K562 (cell line): Measurements from ENCODE around the gene MGRN1. TPM values are rescaled to one million over a fixed set of nuclear protein-coding genes. Genes with fewer than 3 reads are reported as not detected.
A peak's percentile ranks its signal among the peaks of the same experiment; 100 is the strongest.

Experiments
- ATAC-seq: fragments of 200-7000 bp; cut with Tn5 transposase; 3 replicates; pipeline ENCODE4 v1.9.1; 2020; ENCODE audit warnings: moderate library complexity
- BruUV-seq: library from RNA; stranded (reverse); fragments of 400-500 nt; replicated peaks from 2 replicates; lab custom pipeline; 2021; lab: Mats Ljungman, UMichigan
- CTCF ChIA-PET: fragments of 300-600 bp; formaldehyde crosslinking; extraction: SDS; loops from one replicate; lab custom pipeline; 2021; ENCODE audit warnings: low intra/inter-chr PET ratio; lab: Yijun Ruan, JAX
- POLR2A ChIA-PET: fragments of 300-600, 350-650 bp; sonication (Branson Sonifier 250); formaldehyde crosslinking; extraction: SDS; loops from one replicate; lab custom pipeline; 2021; ENCODE audit warnings: antibody characterized with exemption, inconsistent platforms; lab: Yijun Ruan, JAX
- DNase-seq, 4 experiments: peaks; one replicate each; pipeline versions ENCODE4 v3.0.0 to v3.0.0-alpha.2; 2011 to 2018; ENCODE audit warnings: low spot score in 3 of 4, mixed read lengths in 3 of 4; ENCODE audit errors: extremely low read depth in 1 of 4
- FAIRE-seq: peaks from 2 replicates; lab custom pipeline; 2011; peaks lifted over from hg19 to GRCh38; lab: Jason Lieb, UNC
- H2AFZ ChIP-seq: 2 replicates; pipeline ENCODE4 v1.6.0; 2011; ENCODE audit warnings: low read depth, low read length, control low read depth, inconsistent platforms
- H3K27ac ChIP-seq: fragments of 200-600 bp; 3 replicates; pipeline ENCODE4 v1.8.0; 2011; ENCODE audit warnings: low read depth, mild to moderate bottlenecking, control low read depth, inconsistent platforms, low read length, moderate library complexity, mixed read lengths; ENCODE audit errors: extremely low read depth
- H3K27me3 ChIP-seq, 2 experiments: fragments of 300-600 bp in 1 of 2; 2 replicates in 1 of 2; 3 replicates in 1 of 2; pipeline versions ENCODE4 v1.6.0 to v1.8.0; 2011; ENCODE audit warnings: inconsistent platforms in 2 of 2, low read length in 2 of 2, mild to moderate bottlenecking in 1 of 2, mixed read lengths in 1 of 2, moderate library complexity in 1 of 2; ENCODE audit not compliant: control insufficient read depth in 2 of 2, insufficient read depth in 2 of 2
- H3K36me3 ChIP-seq: fragments of 300-600 bp; 3 replicates; pipeline ENCODE4 v1.8.0; 2011; ENCODE audit warnings: mild to moderate bottlenecking, low read length, inconsistent platforms; ENCODE audit not compliant: control insufficient read depth, insufficient read depth
- H3K4me1 ChIP-seq, 2 experiments: fragments of 200-600 bp in 1 of 2; replicated peaks in 1 of 2; 2 replicates in 1 of 2; 3 replicates in 1 of 2; pipeline versions ENCODE4 v1.5.1 to v1.8.0; 2011; ENCODE audit warnings: inconsistent platforms in 2 of 2, low read length in 2 of 2, mild to moderate bottlenecking in 1 of 2, mixed read lengths in 1 of 2, moderate library complexity in 1 of 2; ENCODE audit not compliant: control insufficient read depth in 2 of 2, insufficient read depth in 2 of 2
- H3K4me2 ChIP-seq: 2 replicates; pipeline ENCODE4 v1.6.1; 2011; ENCODE audit warnings: low read length, control low read depth, inconsistent platforms, mixed read lengths; ENCODE audit not compliant: insufficient read depth
- H3K4me3 ChIP-seq: fragments of 200-600 bp; sonication (generic), shearing (Covaris generic); 2 replicates; pipeline ENCODE4 v1.5.1; 2016; ENCODE audit warnings: control low read depth, inconsistent platforms
- H3K79me2 ChIP-seq: fragments of 200-600 bp; 3 replicates; pipeline ENCODE4 v1.8.0; 2011; ENCODE audit warnings: low read length, inconsistent platforms; ENCODE audit not compliant: control insufficient read depth, insufficient read depth
- H3K9ac ChIP-seq, 2 experiments: 2 replicates each; pipeline versions ENCODE4 v1.6.0 to v1.6.1; 2011; ENCODE audit warnings: low read depth in 2 of 2, low read length in 2 of 2, control low read depth in 1 of 2, inconsistent platforms in 1 of 2, mild to moderate bottlenecking in 1 of 2, mixed read lengths in 1 of 2; ENCODE audit not compliant: insufficient read depth in 1 of 2
- H3K9me1 ChIP-seq: one replicate; pipeline ENCODE4 v1.6.0; 2011; ENCODE audit warnings: inconsistent platforms, mild to moderate bottlenecking, low read length, moderate library complexity; ENCODE audit not compliant: control insufficient read depth, insufficient read depth
- H3K9me3 ChIP-seq: replicated peaks from 2 replicates; pipeline ENCODE4 v1.5.1; 2011; ENCODE audit warnings: low read depth, low read length, inconsistent platforms; ENCODE audit not compliant: control insufficient read depth, insufficient read depth
- H4K20me1 ChIP-seq: replicated peaks from 2 replicates; pipeline ENCODE4 v1.6.1; 2011; ENCODE audit warnings: low read length, inconsistent platforms, mixed read lengths; ENCODE audit not compliant: control insufficient read depth, insufficient read depth
- POLR2G ChIP-seq: fragments of 200-400 bp; formaldehyde crosslinking; IDR thresholded peaks from 2 replicates; pipeline ENCODE4 v1.6.1; 2017; ENCODE audit warnings: low read depth, mild to moderate bottlenecking, antibody characterized with exemption, low read length, moderate library complexity
- ZBTB7A ChIP-seq: IDR thresholded peaks from 2 replicates; pipeline ENCODE4 v1.6.1; 2011; ENCODE audit warnings: low read depth, mild to moderate bottlenecking, low read length, moderate library complexity, borderline replicate concordance; ENCODE audit not compliant: control insufficient read depth
- ZKSCAN1 ChIP-seq: fragments of 150-350 bp; IDR thresholded peaks from 2 replicates; pipeline ENCODE4 v1.6.1; 2016; ENCODE audit warnings: low read depth, low read length
- WGBS: fragments of 100-300 bp; shearing (Covaris generic); methylation state at CpG from one replicate; pipeline ENCODE4 v1.1.6; 2016; ENCODE audit warnings: low coverage, mixed read lengths; ENCODE audit not compliant: insufficient coverage; ENCODE audit errors: missing lambda C conversion rate; 5-methylcytosine and 5-hydroxymethylcytosine counted together
- in situ Hi-C: fragments of 300-500 bp; cut with MboI; formaldehyde crosslinking; loops from 4 replicates; pipeline ENCODE4 v1.15.0; 2018; ENCODE audit warnings: inconsistent platforms, mixed read lengths
- intact Hi-C: fragments of 100-400 bp; cut with micrococcal nuclease; formaldehyde crosslinking; loops from 2 replicates; pipeline ENCODE4 v1.14.2; 2022
- polyA plus RNA-seq, 8 experiments: library from polyadenylated mRNA; depleted of rRNA in 4 of 8; stranded (reverse) in 5 of 8; unstranded in 3 of 8; fragments of >200 nt; fragmentation: Nextera tagmentation in 2 of 8; fragmentation: Illumina TruSeq in 1 of 8; extraction: Ambion mirVana in 2 of 8; extraction: Trizol in 1 of 8; gene quantifications; 2 replicates each; pipeline versions ENCODE4 v1.2.1 to v1.2.3, GENCODE V29; 2011 to 2014; ENCODE audit warnings: inconsistent platforms in 1 of 8, missing spikeins in 1 of 8
- total RNA-seq, 7 experiments: library from RNA; depleted of rRNA in 6 of 7; stranded (reverse); fragments of >200 nt in 6 of 7; fragmentation: Illumina TruSeq in 2 of 7; extraction: Trizol in 2 of 7; gene quantifications; 2 replicates each; pipeline versions ENCODE4 v1.2.1 to v1.2.3, GENCODE V29; 2011 to 2021; ENCODE audit warnings: low replicate concordance in 1 of 7
- TF ChIP-seq, protein P1 (sequence below), 2 experiments: fragments of 250-450 bp in 1 of 2; fragments of 450-650 bp in 1 of 2; sonication (Bioruptor Pico) in 1 of 2; IDR thresholded peaks; 2 replicates each; pipeline versions ENCODE4 v1.6.1 to v1.8.0; 2016 to 2021; ENCODE audit warnings: mild to moderate bottlenecking in 2 of 2, moderate library complexity in 2 of 2, missing compliant biosample characterization in 1 of 2, missing genetic modification characterization in 1 of 2

MGRN1 gene
- total and polyA plus RNA-seq, 9 of the 15 experiments (the other 6 are each of a cell fraction or from before 2014, with no cell fraction given): 0.15 to 37.9 (median 6.0) TPM

DNA sequence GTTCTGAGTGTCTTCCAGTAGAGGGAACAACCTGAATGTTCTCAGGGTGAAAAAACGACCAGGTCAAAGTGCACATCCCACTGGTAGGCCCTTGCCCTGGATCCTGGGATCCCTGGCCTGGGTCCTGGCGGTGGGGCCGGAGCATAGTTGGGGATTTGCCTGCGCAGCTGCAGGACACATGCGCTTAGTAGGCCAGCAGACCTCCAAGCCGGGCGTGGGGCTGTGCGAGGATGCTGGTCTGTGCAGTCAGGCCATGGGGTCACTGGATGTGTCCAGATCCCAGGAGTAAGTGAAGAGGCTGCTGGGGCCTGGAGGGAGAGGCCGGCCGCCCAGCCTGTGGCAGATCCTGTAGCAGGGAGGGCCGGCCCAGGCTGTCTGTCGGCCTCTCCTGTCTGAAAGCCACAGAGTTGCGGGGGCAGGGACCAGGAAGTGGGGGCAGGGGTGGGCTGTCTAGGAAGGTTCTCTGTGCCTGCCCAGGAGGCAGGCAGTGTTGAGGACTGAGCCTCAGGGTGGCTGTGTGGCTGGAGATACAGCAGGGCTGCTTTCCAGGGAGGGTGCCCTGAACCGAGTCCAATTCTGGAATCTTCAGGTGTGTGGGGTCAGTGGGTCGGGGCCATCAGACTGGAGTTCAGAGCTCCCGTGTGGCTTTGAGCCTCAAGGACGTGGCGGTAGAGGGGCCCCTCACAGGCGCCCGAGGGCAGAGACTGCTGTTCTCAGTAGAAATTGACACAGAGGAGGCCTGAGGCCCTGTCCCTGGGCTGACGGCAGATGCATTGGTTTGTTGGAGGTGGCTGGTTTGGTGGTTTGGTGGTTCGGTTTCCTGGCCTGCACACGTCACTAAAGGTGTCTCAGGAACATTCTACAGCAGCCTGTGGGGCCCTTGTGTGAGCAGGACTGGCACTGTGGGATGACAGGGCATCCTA is 51.5 kb downstream of the MGRN1 start:
- Histone ChIP-seq H3K9me3 (no peaks in the 10 kb centered on the region), H3K27ac (no peak overlapping the region), H3K4me1 (peaks cover 0 to 49% of the 10 kb centered on the region in 2 experiments; a peak in 2 of 5 replicates), H3K9ac (peak overlapping the region in 1 of 2 experiments; percentile 68; a peak in 2 of 4 replicates), H2AFZ (no peak overlapping the region), H3K4me2 (no peak overlapping the region), H3K79me2 (no peaks in the 10 kb centered on the region), H4K20me1 (no peaks in the 10 kb centered on the region), H3K27me3 (no peaks in the 10 kb centered on the region), H3K4me3 (no peak overlapping the region), H3K9me1 (no peaks in the 10 kb centered on the region), H3K36me3 (peaks cover 39% of the 10 kb centered on the region; the same call in 1 of the 3 replicates)
- peak; percentile 68 for ATAC-seq
- WGBS: 79% methylated on average over 17 of the region's 23 CpGs
- intact Hi-C loops (no loop called here), in situ Hi-C loops (no loop called here)
- ChIA-PET POLR2A (interaction anchor here (0.7 to 0.8 kb wide), 3 partner anchors 17 to 728 kb away, joined by 3 read pairs; partner anchors contain the start of gene NUDT16L1), CTCF (no interaction called here)
- FAIRE-seq: no peak
- peak in 3 of 4 experiments; percentile 32 to 42 (median 34) for DNase-seq
- peak; percentile 16; the same call in 1 of the 2 replicates for TF ChIP-seq ZBTB7A
- TF ChIP-seq, protein P1, sequence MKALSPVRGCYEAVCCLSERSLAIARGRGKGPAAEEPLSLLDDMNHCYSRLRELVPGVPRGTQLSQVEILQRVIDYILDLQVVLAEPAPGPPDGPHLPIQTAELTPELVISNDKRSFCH (CRISPR knock-in tag; IDR thresholded peaks at IDR 0.05): no peak
- TF ChIP-seq, protein P1 (tag; IDR thresholded peaks at IDR 0.05): no peak
- TF ChIP-seq ZKSCAN1: peak; percentile 95
- TF ChIP-seq POLR2G: 0 out of 2 replicates have a peak, but pooled peaks have one; percentile 8
- no TSS peak for BruUV-seq
